ENCODE results near the gene LSM14B. TPM values are rescaled to one million over a fixed set of nuclear protein-coding genes. Genes with fewer than 3 reads are reported as not detected.

LSM14B gene
- total RNA-seq, 1 experiment from 2014 or later: 73.5 TPM

DNA sequence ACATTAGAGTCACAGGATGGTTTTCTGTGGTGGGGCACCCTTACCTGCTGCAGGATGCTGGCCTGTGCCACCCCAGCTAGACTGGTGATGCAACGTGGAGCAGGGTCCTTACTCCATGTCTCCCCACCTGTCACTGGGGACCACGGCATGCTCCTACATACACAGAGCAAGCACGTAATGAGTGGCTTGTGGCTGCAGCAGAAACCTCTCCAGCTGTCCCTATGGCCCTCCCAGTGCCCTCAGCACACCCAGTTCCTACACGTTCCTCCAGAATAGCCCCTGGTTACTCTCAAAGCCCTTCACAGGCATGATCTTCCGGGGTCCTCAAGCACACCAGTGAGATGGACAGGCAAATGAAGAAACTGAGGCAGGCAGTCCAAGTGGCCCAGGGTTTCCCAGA lies 3.2 kb upstream of the LSM14B start:
- Mint-ChIP-seq H3K36me3 (peaks cover 2% of the 10 kb centered on the region), H3K4me3 (no peak overlapping the region), H3K9me3 (no peaks in the 10 kb centered on the region), H3K27me3 (ENCODE audit: low read depth) (no peaks in the 10 kb centered on the region), H3K4me1 (peaks cover 34% of the 10 kb centered on the region), H3K27ac (no peak overlapping the region)
- CTCF ChIA-PET: no interaction called here
- no peak for ATAC-seq
- no peak for DNase-seq (ENCODE audit: low spot score)
- TF ChIP-seq PRRX2 (CRISPR knock-in tag; IDR thresholded peaks at IDR 0.05) (no peak), ATF3 (CRISPR knock-in tag; conservative IDR thresholded peaks at IDR 0.05) (no peak), RORB (CRISPR knock-in tag; IDR thresholded peaks at IDR 0.05) (no peak), FOXK1 (CRISPR knock-in tag; IDR thresholded peaks at IDR 0.05) (no peak), NFE2L1 (CRISPR knock-in tag; IDR thresholded peaks at IDR 0.05) (no peak), SOX15 (CRISPR knock-in tag; IDR thresholded peaks at IDR 0.05) (no peak), RELA (CRISPR knock-in tag; IDR thresholded peaks at IDR 0.05; ENCODE audit: borderline replicate concordance) (no peak), NFYB (CRISPR knock-in tag; conservative IDR thresholded peaks at IDR 0.05; ENCODE audit: low read depth) (no peak), ZNF396 (CRISPR knock-in tag; IDR thresholded peaks at IDR 0.05; ENCODE audit: borderline replicate concordance) (no peak), JAZF1 (CRISPR knock-in tag; IDR thresholded peaks at IDR 0.05) (no peak), OVOL2 (CRISPR knock-in tag; IDR thresholded peaks at IDR 0.05; ENCODE audit: borderline replicate concordance) (no peak), ESRRA (CRISPR knock-in tag; IDR thresholded peaks at IDR 0.05; ENCODE audit: borderline replicate concordance) (no peak), ATF6 (CRISPR knock-in tag; IDR thresholded peaks at IDR 0.05) (no peak), CTCF (IDR thresholded peaks at IDR 0.05) (no peak), PRDM15 (CRISPR knock-in tag; IDR thresholded peaks at IDR 0.05) (no peak), ZNF317 (CRISPR knock-in tag; IDR thresholded peaks at IDR 0.05; ENCODE audit: borderline replicate concordance, low read depth) (no peak)
- TF ChIP-seq, protein P1, sequence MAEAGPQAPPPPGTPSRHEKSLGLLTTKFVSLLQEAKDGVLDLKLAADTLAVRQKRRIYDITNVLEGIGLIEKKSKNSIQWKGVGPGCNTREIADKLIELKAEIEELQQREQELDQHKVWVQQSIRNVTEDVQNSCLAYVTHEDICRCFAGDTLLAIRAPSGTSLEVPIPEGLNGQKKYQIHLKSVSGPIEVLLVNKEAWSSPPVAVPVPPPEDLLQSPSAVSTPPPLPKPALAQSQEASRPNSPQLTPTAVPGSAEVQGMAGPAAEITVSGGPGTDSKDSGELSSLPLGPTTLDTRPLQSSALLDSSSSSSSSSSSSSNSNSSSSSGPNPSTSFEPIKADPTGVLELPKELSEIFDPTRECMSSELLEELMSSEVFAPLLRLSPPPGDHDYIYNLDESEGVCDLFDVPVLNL (CRISPR knock-in tag; IDR thresholded peaks at IDR 0.05; ENCODE audit: borderline replicate concordance, low read depth): no peak
- TF ChIP-seq, protein P2, sequence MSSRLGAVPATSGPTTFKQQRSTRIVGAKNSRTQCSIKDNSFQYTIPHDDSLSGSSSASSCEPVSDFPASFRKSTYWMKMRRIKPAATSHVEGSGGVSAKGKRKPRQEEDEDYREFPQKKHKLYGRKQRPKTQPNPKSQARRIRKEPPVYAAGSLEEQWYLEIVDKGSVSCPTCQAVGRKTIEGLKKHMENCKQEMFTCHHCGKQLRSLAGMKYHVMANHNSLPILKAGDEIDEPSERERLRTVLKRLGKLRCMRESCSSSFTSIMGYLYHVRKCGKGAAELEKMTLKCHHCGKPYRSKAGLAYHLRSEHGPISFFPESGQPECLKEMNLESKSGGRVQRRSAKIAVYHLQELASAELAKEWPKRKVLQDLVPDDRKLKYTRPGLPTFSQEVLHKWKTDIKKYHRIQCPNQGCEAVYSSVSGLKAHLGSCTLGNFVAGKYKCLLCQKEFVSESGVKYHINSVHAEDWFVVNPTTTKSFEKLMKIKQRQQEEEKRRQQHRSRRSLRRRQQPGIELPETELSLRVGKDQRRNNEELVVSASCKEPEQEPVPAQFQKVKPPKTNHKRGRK (CRISPR knock-in tag; IDR thresholded peaks at IDR 0.05; ENCODE audit: borderline replicate concordance): no peak
- TF ChIP-seq, protein P3, sequence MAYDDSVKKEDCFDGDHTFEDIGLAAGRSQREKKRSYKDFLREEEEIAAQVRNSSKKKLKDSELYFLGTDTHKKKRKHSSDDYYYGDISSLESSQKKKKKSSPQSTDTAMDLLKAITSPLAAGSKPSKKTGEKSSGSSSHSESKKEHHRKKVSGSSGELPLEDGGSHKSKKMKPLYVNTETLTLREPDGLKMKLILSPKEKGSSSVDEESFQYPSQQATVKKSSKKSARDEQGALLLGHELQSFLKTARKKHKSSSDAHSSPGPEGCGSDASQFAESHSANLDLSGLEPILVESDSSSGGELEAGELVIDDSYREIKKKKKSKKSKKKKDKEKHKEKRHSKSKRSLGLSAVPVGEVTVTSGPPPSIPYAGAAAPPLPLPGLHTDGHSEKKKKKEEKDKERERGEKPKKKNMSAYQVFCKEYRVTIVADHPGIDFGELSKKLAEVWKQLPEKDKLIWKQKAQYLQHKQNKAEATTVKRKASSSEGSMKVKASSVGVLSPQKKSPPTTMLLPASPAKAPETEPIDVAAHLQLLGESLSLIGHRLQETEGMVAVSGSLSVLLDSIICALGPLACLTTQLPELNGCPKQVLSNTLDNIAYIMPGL (CRISPR knock-in tag; IDR thresholded peaks at IDR 0.05): no peak
- TF ChIP-seq, protein P4, sequence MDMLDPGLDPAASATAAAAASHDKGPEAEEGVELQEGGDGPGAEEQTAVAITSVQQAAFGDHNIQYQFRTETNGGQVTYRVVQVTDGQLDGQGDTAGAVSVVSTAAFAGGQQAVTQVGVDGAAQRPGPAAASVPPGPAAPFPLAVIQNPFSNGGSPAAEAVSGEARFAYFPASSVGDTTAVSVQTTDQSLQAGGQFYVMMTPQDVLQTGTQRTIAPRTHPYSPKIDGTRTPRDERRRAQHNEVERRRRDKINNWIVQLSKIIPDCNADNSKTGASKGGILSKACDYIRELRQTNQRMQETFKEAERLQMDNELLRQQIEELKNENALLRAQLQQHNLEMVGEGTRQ (CRISPR knock-in tag; IDR thresholded peaks at IDR 0.05): no peak
- POLR2A ChIA-PET: no interaction called here
